K562 (cell line): Measurements from ENCODE around the gene LRP2. TPM values are rescaled to one million over a fixed set of nuclear protein-coding genes. Genes with fewer than 3 reads are reported as not detected.

Source experiments
- ATAC-seq: fragments of 200-7000 bp; cut with Tn5 transposase; 3 replicates; pipeline ENCODE4 v1.9.1; 2020; ENCODE audit warnings: moderate library complexity
- BruUV-seq: library from RNA; stranded (reverse); fragments of 400-500 nt; replicated peaks from 2 replicates; lab custom pipeline; 2021; lab: Mats Ljungman, UMichigan
- CTCF ChIA-PET: fragments of 300-600 bp; formaldehyde crosslinking; extraction: SDS; loops from one replicate; lab custom pipeline; 2021; ENCODE audit warnings: low intra/inter-chr PET ratio; lab: Yijun Ruan, JAX
- POLR2A ChIA-PET: fragments of 300-600, 350-650 bp; sonication (Branson Sonifier 250); formaldehyde crosslinking; extraction: SDS; loops from one replicate; lab custom pipeline; 2021; ENCODE audit warnings: antibody characterized with exemption, inconsistent platforms; lab: Yijun Ruan, JAX
- DNase-seq, 4 experiments: peaks; one replicate each; pipeline versions ENCODE4 v3.0.0 to v3.0.0-alpha.2; 2011 to 2018; ENCODE audit warnings: low spot score in 3 of 4, mixed read lengths in 3 of 4; ENCODE audit errors: extremely low read depth in 1 of 4
- FAIRE-seq: peaks from 2 replicates; lab custom pipeline; 2011; peaks lifted over from hg19 to GRCh38; lab: Jason Lieb, UNC
- H2AFZ ChIP-seq: 2 replicates; pipeline ENCODE4 v1.6.0; 2011; ENCODE audit warnings: low read depth, low read length, control low read depth, inconsistent platforms
- H3K27ac ChIP-seq: fragments of 200-600 bp; 3 replicates; pipeline ENCODE4 v1.8.0; 2011; ENCODE audit warnings: low read depth, mild to moderate bottlenecking, control low read depth, inconsistent platforms, low read length, moderate library complexity, mixed read lengths; ENCODE audit errors: extremely low read depth
- H3K27me3 ChIP-seq, 2 experiments: fragments of 300-600 bp in 1 of 2; 2 replicates in 1 of 2; 3 replicates in 1 of 2; pipeline versions ENCODE4 v1.6.0 to v1.8.0; 2011; ENCODE audit warnings: inconsistent platforms in 2 of 2, low read length in 2 of 2, mild to moderate bottlenecking in 1 of 2, mixed read lengths in 1 of 2, moderate library complexity in 1 of 2; ENCODE audit not compliant: control insufficient read depth in 2 of 2, insufficient read depth in 2 of 2
- H3K36me3 ChIP-seq: fragments of 300-600 bp; 3 replicates; pipeline ENCODE4 v1.8.0; 2011; ENCODE audit warnings: mild to moderate bottlenecking, low read length, inconsistent platforms; ENCODE audit not compliant: control insufficient read depth, insufficient read depth
- H3K4me1 ChIP-seq, 2 experiments: fragments of 200-600 bp in 1 of 2; replicated peaks in 1 of 2; 2 replicates in 1 of 2; 3 replicates in 1 of 2; pipeline versions ENCODE4 v1.5.1 to v1.8.0; 2011; ENCODE audit warnings: inconsistent platforms in 2 of 2, low read length in 2 of 2, mild to moderate bottlenecking in 1 of 2, mixed read lengths in 1 of 2, moderate library complexity in 1 of 2; ENCODE audit not compliant: control insufficient read depth in 2 of 2, insufficient read depth in 2 of 2
- H3K4me2 ChIP-seq: 2 replicates; pipeline ENCODE4 v1.6.1; 2011; ENCODE audit warnings: low read length, control low read depth, inconsistent platforms, mixed read lengths; ENCODE audit not compliant: insufficient read depth
- H3K4me3 ChIP-seq: fragments of 200-600 bp; sonication (generic), shearing (Covaris generic); 2 replicates; pipeline ENCODE4 v1.5.1; 2016; ENCODE audit warnings: control low read depth, inconsistent platforms
- H3K79me2 ChIP-seq: fragments of 200-600 bp; 3 replicates; pipeline ENCODE4 v1.8.0; 2011; ENCODE audit warnings: low read length, inconsistent platforms; ENCODE audit not compliant: control insufficient read depth, insufficient read depth
- H3K9ac ChIP-seq, 2 experiments: 2 replicates each; pipeline versions ENCODE4 v1.6.0 to v1.6.1; 2011; ENCODE audit warnings: low read depth in 2 of 2, low read length in 2 of 2, control low read depth in 1 of 2, inconsistent platforms in 1 of 2, mild to moderate bottlenecking in 1 of 2, mixed read lengths in 1 of 2; ENCODE audit not compliant: insufficient read depth in 1 of 2
- H3K9me1 ChIP-seq: one replicate; pipeline ENCODE4 v1.6.0; 2011; ENCODE audit warnings: inconsistent platforms, mild to moderate bottlenecking, low read length, moderate library complexity; ENCODE audit not compliant: control insufficient read depth, insufficient read depth
- H3K9me3 ChIP-seq: replicated peaks from 2 replicates; pipeline ENCODE4 v1.5.1; 2011; ENCODE audit warnings: low read depth, low read length, inconsistent platforms; ENCODE audit not compliant: control insufficient read depth, insufficient read depth
- H4K20me1 ChIP-seq: replicated peaks from 2 replicates; pipeline ENCODE4 v1.6.1; 2011; ENCODE audit warnings: low read length, inconsistent platforms, mixed read lengths; ENCODE audit not compliant: control insufficient read depth, insufficient read depth
- CEBPB ChIP-seq: fragments of 450-650 bp; IDR thresholded peaks from 2 replicates; pipeline ENCODE4 v1.6.1; 2016; ENCODE audit warnings: missing genetic modification characterization, missing compliant biosample characterization
- CEBPG ChIP-seq, 3 experiments: fragments of 200-800 bp in 1 of 3; sonication (Bioruptor generic) in 1 of 3; sonication (generic) in 1 of 3; formaldehyde crosslinking in 1 of 3; IDR thresholded peaks in 2 of 3; conservative IDR thresholded peaks in 1 of 3; 2 replicates each; pipeline versions ENCODE4 v1.6.1 to v1.8.0; 2016 to 2022; ENCODE audit warnings: missing compliant biosample characterization in 2 of 3, missing genetic modification characterization in 2 of 3, mild to moderate bottlenecking in 1 of 3, missing genetic modification reagents in 1 of 3
- HMGXB4 ChIP-seq: sonication (generic); formaldehyde crosslinking; IDR thresholded peaks from 2 replicates; pipeline ENCODE4 v1.8.1; 2023; ENCODE audit warnings: mild to moderate bottlenecking, missing genetic modification reagents
- SMARCA5 ChIP-seq: fragments of 450-650 bp; IDR thresholded peaks from 2 replicates; pipeline ENCODE4 v1.6.1; 2016
- SPI1 ChIP-seq: IDR thresholded peaks from 2 replicates; pipeline ENCODE4 v1.6.1; 2011; ENCODE audit warnings: low read depth, low read length, control low read depth, borderline replicate concordance
- whole genome bisulfite sequencing: fragments of 100-300 bp; shearing (Covaris generic); methylation state at CpG from one replicate; pipeline ENCODE4 v1.1.6; 2016; ENCODE audit warnings: low coverage, mixed read lengths; ENCODE audit not compliant: insufficient coverage; ENCODE audit errors: missing lambda C conversion rate; 5-methylcytosine and 5-hydroxymethylcytosine counted together
- in situ Hi-C: fragments of 300-500 bp; cut with MboI; formaldehyde crosslinking; loops from 4 replicates; pipeline ENCODE4 v1.15.0; 2018; ENCODE audit warnings: inconsistent platforms, mixed read lengths
- intact Hi-C: fragments of 100-400 bp; cut with micrococcal nuclease; formaldehyde crosslinking; loops from 2 replicates; pipeline ENCODE4 v1.14.2; 2022
- polyA plus RNA-seq, 8 experiments: library from polyadenylated mRNA; depleted of rRNA in 4 of 8; stranded (reverse) in 5 of 8; unstranded in 3 of 8; fragments of >200 nt; fragmentation: Nextera tagmentation in 2 of 8; fragmentation: Illumina TruSeq in 1 of 8; extraction: Ambion mirVana in 2 of 8; extraction: Trizol in 1 of 8; gene quantifications; 2 replicates each; pipeline versions ENCODE4 v1.2.1 to v1.2.3, GENCODE V29; 2011 to 2014; ENCODE audit warnings: inconsistent platforms in 1 of 8, missing spikeins in 1 of 8
- total RNA-seq, 7 experiments: library from RNA; depleted of rRNA in 6 of 7; stranded (reverse); fragments of >200 nt in 6 of 7; fragmentation: Illumina TruSeq in 2 of 7; extraction: Trizol in 2 of 7; gene quantifications; 2 replicates each; pipeline versions ENCODE4 v1.2.1 to v1.2.3, GENCODE V29; 2011 to 2021; ENCODE audit warnings: low replicate concordance in 1 of 7

Gene LRP2
- total and polyA plus RNA-seq, 9 of the 15 experiments (the other 6 are each of a cell fraction or from before 2014, with no cell fraction given): 0.04 to 0.18 (median 0.11) TPM; not detected in 1

- H3K36me3 ChIP-seq: no peaks in the 10 kb centered on the region
- H2AFZ ChIP-seq: no peak overlapping the region
- no TSS peak for BruUV-seq
- no peak overlapping the region for H3K9ac ChIP-seq
- H3K4me3 ChIP-seq: no peak overlapping the region
- no peaks in the 10 kb centered on the region for H3K9me1 ChIP-seq
- ATAC-seq (no peak), DNase-seq (no peak), FAIRE-seq (no peak)
- ChIA-PET CTCF (interaction anchor here (0.7 to 3.7 kb wide), 4 partner anchors 32 to 168 kb away, joined by 4 to 20 read pairs (median 7); no protein-coding TSS in a partner anchor), POLR2A (interaction anchor here (1.2 to 1.7 kb wide), 3 partner anchors 12 to 33 kb away, joined by 3 to 6 read pairs (median 4); no protein-coding TSS in a partner anchor)
- no peaks in the 10 kb centered on the region for H3K27me3 ChIP-seq
- WGBS: 29% methylated on average over 3 of the region's 3 CpGs
- no peaks in the 10 kb centered on the region for H4K20me1 ChIP-seq
- H3K4me1 ChIP-seq: peaks cover 0 to 17% of the 10 kb centered on the region in 2 experiments; a peak in 4 of 5 replicates
- intact Hi-C loops (loop anchor here (2.0 to 5.0 kb wide), 2 partner anchors 76 to 169 kb away; partner anchors contain the start of gene ABCB11), in situ Hi-C loops (no loop called here)
- no peak overlapping the region for H3K4me2 ChIP-seq
- 0 out of 2 replicates have a peak, but pooled peaks have one; percentile 40 for TF ChIP-seq SPI1
- TF ChIP-seq HMGXB4 (CRISPR knock-in tag): no peak
- TF ChIP-seq SMARCA5: no peak
- TF ChIP-seq CEBPG (CRISPR knock-in tag; IDR thresholded peaks at IDR 0.05): no peak
- TF ChIP-seq CEBPG (tag; conservative IDR thresholded peaks at IDR 0.05 in 1 of 2, IDR thresholded peaks at IDR 0.05 in 1 of 2): peak; percentile 67 to 72
- TF ChIP-seq CEBPB (tag): peak; percentile 77
- H3K79me2 ChIP-seq: no peaks in the 10 kb centered on the region
- no peak overlapping the region for H3K27ac ChIP-seq
- no peaks in the 10 kb centered on the region for H3K9me3 ChIP-seq
Measured at GRCh38 chr2:169108099-169108884, 254.0 kb downstream of the LRP2 start.
